SHP77 (cell line): ENCODE results near the gene CFAP69.
"Not testable (repeated sequence)": the region's sequence is repeated elsewhere in the genome, so short reads cannot be mapped to it uniquely, and the experiment has no call there.

Experiments
- DNase-seq, 2 experiments: peaks; one replicate each; lab custom pipeline; 2025; lab: John Stamatoyannopoulos, UW

The CFAP69 gene

GRCh38 chr7:90233569-90233968 lies 11.4 kb upstream of the CFAP69 start:
- no peak for DNase-seq

DNA sequence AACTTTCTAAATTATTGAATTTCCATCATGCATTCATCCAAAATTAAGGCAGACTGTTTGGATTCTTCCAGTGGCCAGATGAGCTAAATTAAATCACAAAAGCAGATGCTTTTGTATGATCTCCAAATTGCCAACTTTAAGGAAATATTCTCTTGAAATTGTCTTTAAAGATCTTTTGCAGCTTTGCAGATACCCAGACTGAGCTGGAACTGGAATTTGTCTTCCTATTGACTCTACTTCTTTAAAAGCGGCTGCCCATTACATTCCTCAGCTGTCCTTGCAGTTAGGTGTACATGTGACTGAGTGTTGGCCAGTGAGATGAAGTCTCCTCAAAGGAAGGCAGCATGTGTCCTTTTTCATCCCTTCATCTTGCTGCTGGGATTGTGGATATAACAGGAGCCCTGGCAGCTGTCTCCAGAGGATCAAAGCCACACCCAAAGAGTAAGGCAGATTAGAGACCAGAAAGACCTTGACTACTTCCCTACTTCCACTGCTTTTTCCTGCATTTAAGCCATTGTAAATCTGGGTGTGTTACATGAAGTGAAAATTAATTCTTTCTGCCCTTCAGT lies 8.2 kb upstream of the CFAP69 start:
- no peak for DNase-seq

GRCh38 chr7:90238022-90238421 lies 7.0 kb upstream of the CFAP69 start:
- DNase-seq = no peak

DNA sequence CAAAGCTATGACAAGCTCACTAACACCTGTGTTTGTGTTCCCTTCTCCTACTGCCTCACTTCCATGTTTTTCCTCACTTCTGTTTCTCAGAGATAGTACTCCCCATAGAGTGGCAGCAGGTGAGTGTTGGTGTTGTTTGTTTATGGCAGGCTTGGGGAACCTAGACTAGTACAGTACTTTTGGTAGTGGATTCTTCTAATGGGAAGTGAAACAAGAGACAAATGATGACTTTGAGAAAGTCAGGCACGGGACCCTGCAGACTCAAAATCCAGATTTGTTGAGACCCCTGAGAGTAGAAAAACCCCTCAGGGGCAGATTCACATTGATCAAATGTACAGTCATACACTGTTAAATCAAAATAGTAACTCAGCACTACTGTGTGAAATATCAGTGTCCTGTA lies 6.4 kb upstream of the CFAP69 start:
- no peak for DNase-seq

DNA sequence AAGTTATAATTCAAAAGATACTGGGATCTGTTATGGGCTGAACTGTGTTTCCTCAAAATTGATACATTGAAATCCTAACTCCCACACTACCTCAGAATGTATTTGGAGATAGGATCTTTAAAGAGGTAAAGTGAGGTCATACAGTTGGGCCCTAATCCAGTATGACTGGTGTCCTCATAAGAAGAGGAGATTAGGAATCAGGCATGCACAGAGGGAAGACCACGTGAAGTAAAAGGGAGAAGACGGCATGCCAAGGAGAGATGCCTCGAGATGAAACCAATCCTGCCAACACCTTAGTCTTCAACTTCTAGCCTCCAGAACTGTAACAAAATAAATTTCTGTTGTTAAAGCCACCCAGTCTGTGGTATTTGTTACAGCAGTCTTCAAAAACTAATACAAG lies 5.9 kb upstream of the CFAP69 start:
- no peak for DNase-seq

- no peak for DNase-seq
Observed at GRCh38 chr7:90239625-90240228, 5.2 kb upstream of the CFAP69 start.

DNA sequence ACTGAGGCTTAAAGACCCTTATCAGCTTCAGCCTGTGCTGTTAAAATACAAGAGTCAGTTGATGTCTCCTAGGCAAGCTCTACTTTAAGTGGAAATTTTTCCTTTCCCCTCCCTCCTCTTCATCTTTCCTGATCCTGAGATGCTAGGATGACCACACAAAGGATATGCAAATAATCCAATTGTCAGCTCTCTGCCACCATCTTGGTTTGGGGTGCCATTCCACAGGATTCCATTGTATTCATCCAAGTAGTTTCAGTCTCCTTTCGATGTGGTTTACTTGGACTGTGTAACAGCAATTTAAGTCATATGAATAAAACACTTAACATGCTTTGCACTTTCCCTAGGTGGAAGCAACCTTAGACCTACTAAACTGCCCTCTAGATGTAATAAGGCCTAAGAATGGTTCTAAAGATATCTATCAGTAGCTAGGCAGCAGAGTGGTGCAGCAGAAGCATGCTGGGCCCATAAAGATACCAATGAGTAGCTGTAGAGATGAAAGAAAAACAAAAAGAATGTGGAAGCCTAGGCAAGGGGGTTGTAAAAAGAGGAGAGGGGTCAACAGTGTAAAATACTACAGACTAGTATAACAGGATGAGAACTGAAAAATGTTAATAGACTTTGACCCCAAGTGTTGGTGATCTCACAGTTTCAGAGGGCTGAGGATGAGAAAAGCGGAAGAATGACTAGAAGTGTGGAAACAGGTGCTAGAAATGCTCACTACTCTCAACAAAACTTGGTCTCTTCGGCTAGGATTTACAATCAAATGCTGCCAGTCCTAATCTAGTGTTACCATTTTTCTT lies 2.4 kb upstream of the CFAP69 start:
- DNase-seq = no peak

DNA sequence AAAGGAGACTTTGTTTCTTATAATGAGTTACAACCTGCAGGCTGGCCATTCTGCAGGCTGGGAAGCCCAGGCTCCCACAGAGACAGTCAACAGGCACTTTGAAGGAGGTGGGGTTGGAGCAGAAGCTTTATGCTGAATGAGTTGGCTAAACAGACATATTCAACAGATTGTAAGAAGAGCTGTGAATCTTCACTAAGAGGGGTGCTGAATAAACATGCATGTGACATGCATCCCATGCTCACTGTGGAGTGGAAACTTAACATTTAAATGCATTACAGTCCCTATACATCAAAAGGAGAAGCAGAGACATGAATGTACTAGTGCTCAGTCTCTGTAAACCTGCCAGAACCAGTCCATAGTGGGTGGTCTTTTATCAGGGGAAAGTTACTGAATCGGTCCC lies 1.4 kb upstream of the CFAP69 start:
- no peak for DNase-seq

DNA sequence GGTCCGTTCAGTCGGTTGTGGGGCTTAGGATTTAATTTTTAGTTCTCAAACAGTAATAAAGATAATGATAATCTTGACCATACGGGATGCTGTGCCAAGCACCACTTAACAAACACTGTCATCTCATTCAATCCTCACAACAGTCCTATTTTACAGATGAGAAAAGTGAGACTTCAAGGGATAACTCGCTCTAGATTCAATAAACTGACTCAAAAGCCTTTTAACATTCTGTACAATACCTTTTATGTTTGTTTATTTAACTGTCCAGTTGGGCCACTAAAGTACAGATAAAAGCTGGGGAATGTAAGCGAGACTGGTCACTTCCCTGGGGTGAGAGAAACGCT lies 437 bp upstream of the CFAP69 start:
- no peak for DNase-seq

- no peak for DNase-seq
Observed at GRCh38 chr7:90246171-90246570, 1.2 kb downstream of the CFAP69 start.

DNA sequence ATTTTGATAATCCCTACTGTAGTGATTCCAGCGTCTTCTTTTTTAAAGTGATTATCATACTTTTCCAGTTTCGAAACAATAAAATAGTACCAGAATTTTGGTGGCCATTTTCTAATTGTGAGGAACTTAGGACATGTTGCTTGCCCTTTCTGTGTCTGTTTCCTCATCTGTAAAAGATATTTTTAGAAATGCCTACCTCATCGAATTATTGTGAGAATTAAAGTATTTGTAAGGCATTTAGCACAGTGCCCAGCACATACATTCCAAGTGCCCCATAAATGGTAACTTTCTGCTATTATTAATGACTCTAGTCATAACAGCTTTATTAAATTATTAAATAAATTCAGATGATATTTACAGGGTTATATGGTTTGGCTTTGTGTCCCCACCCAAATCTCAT lies 3.7 kb downstream of the CFAP69 start:
- DNase-seq = no peak

DNA sequence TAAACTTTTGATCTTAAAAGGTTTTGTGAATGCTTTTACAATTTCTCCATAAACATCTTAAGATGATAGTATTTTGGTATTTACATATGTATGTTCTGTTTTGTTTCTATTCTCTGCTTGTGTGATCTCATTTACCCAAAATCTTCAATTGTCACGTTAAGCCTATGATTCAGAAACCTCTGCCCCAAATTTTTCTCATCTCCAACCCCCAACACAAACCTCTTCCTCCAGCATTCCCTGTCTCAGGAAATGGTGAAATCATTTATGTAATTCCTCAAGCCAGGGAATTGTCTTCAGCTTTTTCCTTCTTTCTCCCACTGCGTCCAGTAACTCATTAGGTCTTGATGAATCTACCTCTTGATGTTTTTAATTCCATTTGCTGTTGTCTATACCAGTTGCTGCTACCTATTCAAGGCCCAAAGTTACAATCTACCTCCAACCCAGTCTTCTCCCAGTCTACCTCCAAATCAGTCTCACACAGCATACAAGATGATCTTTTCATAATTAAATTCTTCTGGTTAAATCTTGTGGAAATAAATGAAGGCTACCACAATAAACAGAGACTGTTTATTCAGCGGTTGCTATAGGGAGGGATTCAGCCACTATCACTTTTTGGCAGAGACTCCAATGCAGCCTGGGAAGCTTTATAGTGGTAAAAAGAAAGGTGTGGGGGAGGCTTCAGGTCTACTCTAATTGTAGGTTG lies 5.8 kb downstream of the CFAP69 start:
- DNase-seq = no peak

DNA sequence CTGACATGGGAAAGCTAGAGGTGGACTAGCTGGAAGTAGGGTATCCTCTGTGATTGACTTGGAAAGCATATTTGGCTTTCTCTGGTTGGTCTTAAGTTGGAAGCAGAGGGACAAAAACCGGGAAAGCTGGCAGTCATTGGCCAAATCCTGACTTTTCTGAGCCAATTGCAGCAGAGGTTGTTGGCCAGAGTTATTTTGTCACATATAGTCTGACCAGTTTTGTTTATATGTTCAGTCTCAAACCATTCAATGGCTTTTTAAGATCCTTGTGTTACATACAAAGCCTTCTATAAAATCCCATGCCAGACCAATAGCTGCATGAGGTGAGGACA lies 6.3 kb downstream of the CFAP69 start:
- DNase-seq = no peak

GRCh38 chr7:90256011-90256410 lies 11.0 kb downstream of the CFAP69 start:
- DNase-seq = not testable (repeated sequence)

- DNase-seq = no peak
Observed at GRCh38 chr7:90256778-90257177, 11.8 kb downstream of the CFAP69 start.

- no peak for DNase-seq
Observed at GRCh38 chr7:90261441-90261840, 16.5 kb downstream of the CFAP69 start.

GRCh38 chr7:90262438-90262837 lies 17.5 kb downstream of the CFAP69 start:
- DNase-seq = no peak

DNA sequence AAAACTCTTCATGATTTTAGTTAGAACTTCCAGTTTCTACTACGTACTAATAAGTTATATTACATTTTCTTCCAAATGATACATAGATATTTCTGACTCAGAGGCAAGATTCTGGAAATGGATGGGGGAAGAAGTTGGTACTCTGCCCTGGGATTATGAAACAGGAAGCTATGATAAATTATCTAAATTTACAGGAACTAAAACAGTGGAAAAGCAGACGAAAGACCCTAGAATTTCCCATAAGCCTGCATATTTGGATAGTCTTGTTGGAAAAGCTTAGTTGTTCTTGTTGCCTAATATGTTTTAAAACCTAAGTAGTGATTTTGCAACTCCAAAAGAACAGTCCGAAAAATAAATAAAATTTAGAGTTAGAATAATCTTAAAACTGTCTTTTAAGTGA lies 21.8 kb downstream of the CFAP69 start:
- DNase-seq = no peak

DNA sequence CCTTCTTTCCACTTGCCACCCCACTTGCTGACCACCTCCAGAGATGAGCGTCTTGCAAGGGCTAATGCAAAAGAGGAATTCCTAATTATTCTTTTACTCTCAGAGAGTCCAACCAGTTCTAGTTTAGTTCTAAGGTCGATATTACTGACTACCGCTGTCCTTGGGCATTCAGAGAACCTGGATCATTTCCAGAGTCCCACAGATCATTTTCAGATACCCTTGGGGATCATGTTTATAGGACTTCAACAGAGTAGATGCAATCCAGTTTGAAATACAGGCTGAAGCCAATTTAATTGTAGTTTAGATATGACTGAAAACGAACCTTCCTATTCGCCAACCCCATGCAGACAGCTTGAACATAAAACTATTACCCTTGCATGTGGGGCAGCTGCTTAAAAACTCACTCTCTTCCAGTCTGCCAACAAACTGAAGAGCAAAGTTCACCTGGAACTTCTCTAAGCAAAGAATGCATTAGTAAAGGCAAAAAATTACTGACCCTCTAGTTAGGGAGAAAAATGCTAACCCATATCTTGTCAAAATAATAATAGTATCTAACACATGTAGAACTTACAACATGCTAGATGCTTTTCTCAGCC lies 22.4 kb downstream of the CFAP69 start:
- no peak for DNase-seq

GRCh38 chr7:90269163-90269562 lies 24.2 kb downstream of the CFAP69 start:
- no peak for DNase-seq

DNA sequence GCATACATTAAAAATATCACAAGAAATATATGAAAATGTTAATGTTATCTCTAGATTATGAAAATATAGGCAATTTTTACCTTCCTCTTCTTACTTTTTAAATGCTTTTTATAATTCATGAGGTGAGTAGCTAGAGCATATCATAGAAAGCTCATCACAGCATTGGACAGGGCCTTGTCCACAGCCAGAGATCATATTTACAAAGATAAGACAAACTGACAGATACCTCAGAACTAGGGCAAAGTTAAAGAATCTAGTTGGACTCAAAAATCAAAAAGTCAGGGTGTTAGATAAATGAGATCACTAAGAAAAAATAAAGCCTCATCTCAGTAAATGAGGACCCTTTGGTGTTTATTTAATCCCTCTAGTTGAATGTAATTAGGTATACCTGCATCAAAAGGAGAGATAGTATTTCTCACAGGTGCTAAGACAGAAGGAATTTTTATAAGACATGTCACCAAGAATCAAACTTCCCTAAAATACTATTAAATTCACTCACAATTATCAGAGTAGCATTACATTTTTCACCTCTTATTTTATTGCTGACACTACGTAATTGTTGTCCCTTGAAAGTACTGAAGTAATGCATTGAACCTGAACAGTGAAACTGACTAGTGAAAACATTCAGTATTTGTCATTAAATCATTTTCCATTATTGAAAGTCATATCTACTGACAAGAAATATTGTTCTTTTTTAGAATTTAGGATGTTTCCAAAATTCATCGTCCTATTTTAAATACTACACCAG lies 25.6 kb downstream of the CFAP69 start:
- no peak for DNase-seq

- DNase-seq = no peak
Observed at GRCh38 chr7:90271753-90272152, 26.8 kb downstream of the CFAP69 start.
